ENCODE data around the gene KCNMB3.
"Not testable (repeated sequence)": the region's sequence is repeated elsewhere in the genome, so short reads cannot be mapped to it uniquely, and the experiment has no call there.

- not testable (repeated sequence) for TF ChIP-seq CTCF (tag by site-specific recombination; IDR thresholded peaks at IDR 0.05); SP2 (tag by site-specific recombination; IDR thresholded peaks at IDR 0.05); MYNN (tag by site-specific recombination; IDR thresholded peaks at IDR 0.05; ENCODE audit: borderline replicate concordance); ZNF513 (tag by site-specific recombination; IDR thresholded peaks at IDR 0.05); INSM2 (tag by site-specific recombination; IDR thresholded peaks at IDR 0.05); ZBTB7A (tag by site-specific recombination; IDR thresholded peaks at IDR 0.05; ENCODE audit: low read depth); ZNF473 (tag by site-specific recombination; IDR thresholded peaks at IDR 0.05); ZBTB1 (tag by site-specific recombination; IDR thresholded peaks at IDR 0.05); ZNF302 (tag by site-specific recombination; IDR thresholded peaks at IDR 0.05; ENCODE audit: low read depth); PRDM1 (tag by site-specific recombination; IDR thresholded peaks at IDR 0.05); ZNF830 (tag by site-specific recombination; IDR thresholded peaks at IDR 0.05; ENCODE audit: low read depth)
These were observed 6.8 kb upstream of the KCNMB3 start for GRCh38 chr3:179257742-179258141.
